NCI-H1694 (cell line): ENCODE data around the gene USP25.

ENCODE experiments used
- DNase-seq: peaks from one replicate; lab custom pipeline; 2025; lab: John Stamatoyannopoulos, UW

Gene USP25

DNA sequence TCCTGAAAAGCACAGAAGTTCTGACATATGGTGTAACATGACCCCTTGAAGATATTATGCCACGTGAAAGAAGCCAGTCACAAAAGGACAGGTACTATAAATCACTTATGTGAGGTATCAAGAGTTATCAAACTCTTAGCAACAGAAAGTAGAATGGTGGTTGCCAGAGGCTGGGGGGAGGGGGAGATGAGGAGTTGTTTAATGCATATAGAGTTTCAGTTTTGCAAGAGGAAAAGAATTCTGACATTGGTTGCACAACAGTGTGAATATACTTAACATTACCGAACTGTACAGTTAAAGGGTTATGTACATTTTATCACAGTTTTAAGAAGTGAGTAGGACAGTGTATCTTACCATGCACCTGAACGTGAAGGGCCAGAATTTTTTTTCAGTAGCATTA is 80.0 kb downstream of the USP25 start:
- DNase-seq, result no peak

DNA sequence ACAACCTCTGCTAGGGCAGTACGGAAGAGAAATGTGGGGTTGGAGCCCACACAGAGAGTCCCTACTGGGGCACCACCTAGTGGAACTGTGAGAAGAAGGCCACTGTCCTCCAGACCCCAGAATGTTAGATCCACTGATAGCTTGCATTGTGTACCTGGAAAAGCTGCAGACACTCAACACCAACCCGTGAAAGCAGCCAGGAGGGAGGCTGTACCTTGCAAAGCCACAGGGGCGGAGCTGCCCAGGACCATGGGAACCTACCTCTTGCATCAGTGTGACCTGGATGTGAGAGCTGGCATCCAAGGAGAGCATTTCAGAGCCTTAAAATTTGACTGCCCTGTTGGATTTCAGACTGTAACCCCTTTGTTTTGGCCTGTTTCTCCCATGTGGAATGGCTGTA is 85.5 kb downstream of the USP25 start:
- DNase-seq, result no peak

DNA sequence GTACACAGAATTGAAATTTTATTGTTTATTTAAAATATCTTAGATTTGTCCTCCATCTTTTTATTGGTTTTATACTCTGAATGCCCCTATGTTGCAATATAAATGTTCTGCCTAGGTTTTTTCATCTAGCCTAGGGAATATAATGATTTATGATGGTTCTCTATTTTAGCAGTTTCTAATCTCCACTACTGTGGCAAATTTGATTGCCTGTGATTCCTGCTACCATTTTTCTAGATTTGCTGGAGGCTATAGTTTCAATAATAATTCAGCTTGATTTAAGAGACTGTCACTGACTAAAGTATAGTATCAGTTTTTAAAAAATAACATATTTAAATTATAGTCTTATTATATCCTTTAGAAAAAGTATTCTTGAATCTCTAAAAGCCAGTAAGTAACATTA is 90.5 kb downstream of the USP25 start:
- no peak for DNase-seq

DNA sequence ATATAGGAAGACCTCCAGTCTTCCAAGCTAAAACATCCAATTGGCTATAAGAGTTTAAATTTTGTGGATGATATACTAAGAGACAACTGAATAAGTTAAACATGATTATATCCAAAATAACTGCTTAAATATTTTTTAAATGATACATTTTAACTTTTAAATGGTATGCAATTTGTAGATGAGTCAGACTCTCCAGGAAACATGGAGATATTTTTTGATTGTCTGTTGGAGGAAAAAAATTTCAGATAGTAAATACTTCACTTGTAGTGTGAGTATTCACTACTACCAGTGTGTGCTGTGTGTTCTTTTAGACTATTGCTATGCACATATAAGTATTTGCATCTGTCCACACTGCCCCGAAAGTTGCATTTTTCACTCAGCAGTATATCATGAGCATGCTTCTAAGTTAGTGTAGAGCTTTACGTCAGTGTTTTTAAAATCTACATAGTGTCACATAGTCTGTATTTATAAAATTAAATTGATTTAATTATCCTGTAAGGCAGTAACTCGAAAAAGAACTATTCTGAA is 91.1 kb downstream of the USP25 start:
- DNase-seq, result no peak

DNA sequence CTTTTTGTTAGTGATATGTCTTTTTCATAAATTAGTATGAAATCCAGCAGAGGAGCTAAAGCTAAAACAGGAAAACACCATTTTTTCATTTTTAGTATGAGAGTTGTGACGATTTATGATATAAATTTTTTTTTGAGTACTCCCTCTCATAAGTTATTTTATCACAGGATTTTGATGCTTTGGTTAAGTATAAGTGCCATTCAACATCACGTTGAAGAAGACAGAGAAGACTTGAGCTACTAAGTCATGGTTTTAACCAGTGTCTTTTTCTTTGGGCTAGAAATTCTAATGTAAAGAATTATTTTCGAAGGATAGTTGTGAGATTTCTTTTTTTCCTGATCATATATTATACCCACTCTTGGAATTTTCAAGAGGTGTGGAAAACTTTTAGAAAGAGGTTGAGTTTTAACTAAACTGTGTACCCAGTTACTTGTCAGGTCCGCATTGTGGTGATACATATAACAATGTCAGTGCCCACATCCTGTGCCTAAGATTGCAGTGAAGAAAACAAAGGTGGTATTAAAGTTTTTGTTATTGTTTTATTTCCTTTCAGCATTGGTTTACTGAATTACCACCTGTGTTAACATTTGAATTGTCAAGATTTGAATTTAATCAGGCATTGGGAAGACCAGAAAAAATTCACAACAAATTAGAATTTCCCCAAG is 93.8 kb downstream of the USP25 start:
- no peak for DNase-seq

DNA sequence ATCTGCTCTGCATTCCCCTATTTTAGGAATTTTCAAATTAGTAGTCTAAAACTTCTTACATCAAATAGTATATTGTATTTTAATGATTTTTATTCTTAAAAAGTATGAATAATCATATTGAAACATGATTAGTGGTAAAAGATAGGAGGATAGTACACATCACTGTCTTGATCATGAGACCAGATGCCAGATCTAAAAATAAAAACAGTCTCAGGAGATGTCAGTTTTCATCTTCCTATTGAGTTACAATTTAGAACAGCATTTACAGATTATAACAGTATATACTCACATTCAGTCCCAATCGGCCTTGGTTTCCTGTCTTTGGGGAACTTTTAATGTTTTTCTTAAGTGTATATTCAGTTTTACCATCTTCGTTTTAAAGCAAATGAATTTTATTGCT is 95.9 kb downstream of the USP25 start:
- DNase-seq, result no peak

DNA sequence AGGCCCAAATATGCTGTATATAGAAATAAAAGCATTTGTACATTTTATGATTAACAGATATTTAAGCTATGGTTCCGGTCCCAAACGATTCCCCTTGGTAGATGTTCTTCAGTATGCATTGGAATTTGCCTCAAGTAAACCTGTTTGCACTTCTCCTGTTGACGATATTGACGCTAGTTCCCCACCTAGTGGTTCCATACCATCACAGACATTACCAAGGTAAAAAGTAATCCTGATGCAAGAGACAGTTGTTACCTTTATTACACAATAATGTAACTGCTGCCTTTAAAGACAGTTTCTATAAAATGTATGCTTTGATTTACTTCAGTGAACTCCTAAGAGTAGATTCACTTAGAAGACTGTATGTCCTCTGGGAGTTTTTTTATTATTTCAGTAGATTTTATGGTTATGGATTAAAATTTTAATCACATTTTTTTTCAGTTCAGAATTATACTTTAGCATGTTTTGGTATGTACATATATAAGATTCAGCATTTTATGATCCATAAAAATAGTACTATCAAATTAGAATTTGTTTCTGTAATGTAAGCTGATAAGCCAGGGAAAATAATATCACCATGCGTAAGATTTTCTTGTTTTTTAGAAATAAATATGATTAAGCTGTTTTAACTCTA is 96.5 kb downstream of the USP25 start:
- DNase-seq, result peak; percentile 27

DNA sequence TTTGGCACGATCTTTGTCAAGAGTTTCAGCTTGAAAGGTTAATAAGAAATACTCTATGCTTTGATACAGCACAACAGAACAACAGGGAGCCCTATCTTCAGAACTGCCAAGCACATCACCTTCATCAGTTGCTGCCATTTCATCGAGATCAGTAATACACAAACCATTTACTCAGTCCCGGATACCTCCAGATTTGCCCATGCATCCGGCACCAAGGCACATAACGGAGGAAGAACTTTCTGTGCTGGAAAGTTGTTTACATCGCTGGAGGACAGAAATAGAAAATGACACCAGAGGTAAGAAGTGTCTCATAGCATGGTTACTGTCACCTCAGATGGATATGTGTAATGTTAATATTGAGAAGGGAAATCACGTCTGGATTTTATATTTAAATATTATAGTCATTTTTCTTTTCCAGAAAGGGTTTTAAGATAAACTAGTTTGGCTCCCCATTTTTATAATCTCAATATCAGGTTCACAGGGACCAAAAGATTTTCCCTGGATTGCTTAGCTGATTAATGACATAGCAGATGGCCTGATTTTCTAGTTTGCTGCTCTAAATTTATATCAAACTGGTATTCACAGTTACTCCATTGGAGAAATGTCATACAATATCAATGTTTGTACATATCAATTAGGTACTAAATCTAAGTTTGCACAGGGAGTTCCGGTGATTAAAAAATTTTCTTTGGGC is 97.3 kb downstream of the USP25 start:
- peak; percentile 49 for DNase-seq

DNA sequence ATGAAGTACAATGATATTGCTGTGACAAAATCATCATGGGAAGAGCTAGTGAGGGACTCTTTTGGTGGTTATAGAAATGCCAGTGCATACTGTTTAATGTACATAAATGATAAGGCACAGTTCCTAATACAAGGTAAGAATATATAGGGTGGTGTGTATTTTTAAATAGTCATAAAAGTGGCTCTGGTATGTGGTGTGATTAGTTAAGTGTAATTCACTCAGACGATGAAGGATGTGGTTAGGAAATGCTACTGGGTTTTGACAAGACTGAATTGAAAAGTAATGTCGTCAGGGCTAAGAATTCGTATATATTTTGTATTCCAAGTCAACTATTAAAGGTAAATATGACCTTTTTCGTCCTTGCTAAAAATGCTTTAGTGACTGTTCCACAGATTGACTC is 101.7 kb downstream of the USP25 start:
- no peak for DNase-seq

DNA sequence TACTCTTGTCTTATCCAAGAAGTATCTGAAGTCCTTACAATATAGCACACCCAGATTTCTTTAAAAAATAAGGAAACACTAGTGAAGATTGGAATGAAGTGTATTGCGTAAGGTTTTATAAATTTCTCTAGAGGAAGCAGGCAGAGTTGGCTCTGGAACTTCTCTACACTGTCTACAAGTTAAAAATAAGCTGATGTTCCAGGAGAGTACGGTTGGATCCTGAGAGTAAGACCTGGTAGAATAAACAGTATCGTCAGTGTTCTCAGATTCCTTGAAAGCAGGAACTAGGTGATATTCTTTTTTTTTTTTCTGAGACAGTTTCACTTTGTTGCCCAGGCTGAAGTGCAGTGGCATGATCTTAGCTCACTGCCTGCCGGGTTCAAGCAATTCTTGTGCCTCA is 107.9 kb downstream of the USP25 start:
- no peak for DNase-seq

DNA sequence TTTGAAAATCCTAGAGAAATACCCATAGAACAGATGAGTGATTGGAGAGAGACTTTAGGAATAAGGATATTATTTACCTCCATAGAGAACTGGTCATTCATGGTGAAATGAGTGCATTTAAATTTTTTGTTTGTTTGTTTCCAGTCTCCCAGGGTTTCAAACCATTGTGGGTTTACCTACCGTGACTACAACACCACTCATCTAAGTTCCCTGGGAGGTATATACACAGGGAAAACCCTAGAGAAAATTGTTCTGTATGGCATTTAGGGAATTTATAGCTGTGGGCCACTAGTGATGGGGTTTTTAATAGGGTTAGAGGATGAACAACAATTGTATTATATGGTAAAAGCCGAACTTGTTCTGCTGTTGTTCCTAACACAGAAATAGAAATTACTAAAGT is 109.2 kb downstream of the USP25 start:
- DNase-seq, result no peak

DNA sequence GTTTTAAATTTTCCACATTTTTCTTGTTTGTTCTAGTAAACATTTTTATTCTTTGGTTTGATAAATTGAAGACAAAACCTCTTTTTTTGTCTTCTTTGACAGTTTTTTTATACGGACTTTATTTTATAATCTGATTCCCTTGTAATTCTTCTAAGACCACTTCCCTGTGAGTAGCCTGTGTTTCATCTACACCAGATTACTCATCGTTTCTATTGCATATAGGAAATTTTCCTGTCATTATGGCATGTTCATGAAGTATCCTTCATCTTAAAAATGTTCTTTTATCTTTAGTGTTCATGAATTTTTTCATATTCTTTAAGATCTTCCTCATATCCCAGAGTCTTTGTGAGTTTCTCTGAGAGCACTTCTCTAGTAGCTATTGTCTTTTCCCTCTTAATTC is 109.8 kb downstream of the USP25 start:
- DNase-seq, result no peak

DNA sequence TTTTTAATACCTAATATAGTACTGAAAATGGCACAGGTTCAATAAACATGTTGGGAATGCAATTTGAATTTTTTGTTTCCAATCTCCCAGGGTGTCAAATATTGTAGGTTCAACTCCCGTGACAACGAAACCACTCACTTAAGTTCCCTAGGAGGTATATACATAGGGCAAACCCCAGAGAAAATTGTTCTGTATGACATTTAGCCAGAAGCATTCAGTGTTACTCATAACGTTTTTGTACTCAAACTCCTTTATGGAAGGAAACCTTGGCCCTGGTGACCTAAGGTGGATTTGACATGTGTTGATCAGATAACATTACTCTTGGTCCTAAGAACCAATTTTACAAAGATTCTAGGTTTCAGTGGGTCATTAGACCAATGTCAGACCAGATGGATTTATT is 110.6 kb downstream of the USP25 start:
- DNase-seq, result no peak

DNA sequence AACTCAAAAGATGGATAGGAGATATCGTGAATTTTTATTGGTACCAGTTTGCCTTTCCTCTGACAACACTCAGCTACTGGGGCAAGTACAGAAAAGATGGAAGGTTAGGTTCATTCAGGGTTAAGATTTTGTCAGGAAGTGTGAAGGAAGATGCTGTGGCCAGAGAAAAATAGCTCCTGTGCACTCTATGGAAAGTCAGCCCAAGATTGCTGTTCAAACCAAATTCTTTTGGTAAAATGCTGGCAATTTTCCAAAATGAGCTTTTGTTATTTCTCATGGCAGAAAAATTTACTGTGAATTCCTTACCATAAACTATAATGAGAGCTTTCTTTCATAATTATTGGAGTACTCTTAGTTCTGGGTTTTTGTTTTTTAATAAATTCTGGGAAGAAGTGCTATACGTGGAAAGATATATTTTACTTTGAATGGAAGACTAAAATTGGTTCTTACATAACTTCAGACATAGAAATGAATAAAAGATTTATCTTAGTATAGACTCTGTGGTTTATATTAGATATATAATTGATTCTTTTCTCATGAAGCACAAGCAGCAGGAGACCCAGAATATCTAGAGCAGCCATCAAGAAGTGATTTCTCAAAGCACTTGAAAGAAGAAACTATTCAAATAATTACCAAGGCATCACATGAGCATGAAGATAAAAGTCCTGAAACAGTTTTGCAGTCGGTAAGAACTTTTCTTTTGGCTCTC is 112.2 kb downstream of the USP25 start:
- DNase-seq, result no peak

DNA sequence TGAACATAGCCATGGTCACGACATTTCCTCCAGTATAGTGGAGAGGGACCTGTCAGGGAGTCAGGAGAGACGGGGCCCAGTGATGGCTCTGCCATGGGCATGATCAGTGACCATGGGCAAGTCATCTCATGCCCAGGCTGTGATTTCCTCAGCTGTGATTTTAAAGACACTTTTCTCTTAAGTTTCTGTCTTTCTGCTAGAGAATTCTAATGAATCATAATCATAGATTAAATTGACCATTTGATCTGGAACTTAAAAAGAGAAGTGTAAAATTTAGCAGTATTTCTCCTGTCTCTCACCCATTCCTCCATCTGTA is 112.7 kb downstream of the USP25 start:
- no peak for DNase-seq

DNA sequence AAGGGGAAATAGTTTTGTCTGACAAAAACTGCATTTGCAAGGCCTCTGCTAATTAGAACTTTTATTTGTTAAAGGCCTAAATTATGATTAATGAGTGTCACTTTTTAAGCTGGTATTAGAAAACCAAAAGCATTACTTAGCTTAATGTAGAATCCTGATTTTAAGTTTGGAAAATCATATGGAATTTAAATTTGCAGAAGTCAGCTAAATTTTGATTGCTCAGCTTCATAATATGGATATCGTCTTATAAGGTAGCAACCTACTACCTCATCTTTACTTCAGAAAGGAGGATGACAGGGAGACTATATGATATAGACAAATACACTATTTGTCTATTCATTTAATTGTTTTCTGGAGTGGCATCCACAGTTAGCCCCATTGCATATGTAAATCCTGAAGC is 114.0 kb downstream of the USP25 start:
- DNase-seq, result no peak

DNA sequence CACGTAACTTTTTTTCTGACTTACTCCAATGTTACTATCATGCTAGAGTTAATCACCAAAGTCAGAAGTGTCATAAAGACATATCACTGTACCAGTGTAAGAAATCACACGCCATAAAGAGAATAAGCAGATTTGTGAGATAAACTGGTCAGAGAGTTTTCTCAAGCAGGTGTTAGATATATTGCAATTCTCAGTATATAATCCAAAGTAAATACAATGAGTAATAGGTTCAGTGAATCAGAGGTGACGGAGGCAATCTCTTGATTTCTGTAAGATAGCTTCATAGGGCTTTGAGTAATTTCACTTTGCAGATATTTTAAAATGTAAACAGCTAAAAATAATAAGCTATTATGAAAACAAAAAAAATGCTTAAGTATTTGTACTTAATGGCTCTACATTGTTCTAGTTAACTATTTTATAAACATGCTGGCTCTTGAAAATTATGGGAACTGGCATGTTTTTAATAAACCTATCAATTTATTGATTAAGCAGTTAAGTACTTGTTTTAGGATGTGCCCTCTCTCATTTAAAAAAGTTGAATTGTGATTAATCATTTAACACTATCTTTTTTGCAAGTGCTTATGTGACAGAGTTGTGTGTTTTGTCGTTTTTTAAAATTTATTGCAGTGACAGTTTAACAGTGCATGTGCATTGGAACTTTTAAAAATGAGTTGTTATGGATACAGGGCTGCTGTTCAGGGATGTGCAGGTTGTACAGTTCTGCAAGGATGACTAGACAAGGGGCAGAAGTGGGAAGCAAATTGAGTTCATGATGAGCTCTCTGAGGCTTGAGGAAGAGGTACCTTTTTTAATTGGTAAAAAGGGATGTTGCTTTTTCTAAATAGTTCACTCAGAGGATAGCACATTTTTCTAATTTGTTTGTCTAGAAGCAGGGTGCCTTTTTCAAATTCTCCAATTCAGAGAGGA is 119.1 kb downstream of the USP25 start:
- no peak for DNase-seq

DNA sequence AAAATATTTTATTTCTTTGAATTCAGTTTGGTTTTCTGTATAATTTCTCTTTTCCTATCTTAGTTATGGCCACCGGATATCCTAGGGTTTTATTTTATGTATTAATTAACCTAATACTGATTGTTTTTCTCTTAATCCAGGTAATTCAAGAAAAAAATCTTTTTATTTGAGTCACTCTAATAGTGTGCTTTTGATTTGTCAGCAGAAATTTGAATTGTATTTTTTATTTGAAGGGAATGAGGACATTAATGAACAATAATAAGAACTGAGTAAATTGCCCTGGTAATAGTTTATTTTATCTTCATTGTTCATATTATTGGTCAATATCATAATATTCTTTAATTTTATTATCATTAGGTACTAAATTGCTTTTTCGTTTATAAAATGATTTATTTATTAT is 120.1 kb downstream of the USP25 start:
- no peak for DNase-seq

DNA sequence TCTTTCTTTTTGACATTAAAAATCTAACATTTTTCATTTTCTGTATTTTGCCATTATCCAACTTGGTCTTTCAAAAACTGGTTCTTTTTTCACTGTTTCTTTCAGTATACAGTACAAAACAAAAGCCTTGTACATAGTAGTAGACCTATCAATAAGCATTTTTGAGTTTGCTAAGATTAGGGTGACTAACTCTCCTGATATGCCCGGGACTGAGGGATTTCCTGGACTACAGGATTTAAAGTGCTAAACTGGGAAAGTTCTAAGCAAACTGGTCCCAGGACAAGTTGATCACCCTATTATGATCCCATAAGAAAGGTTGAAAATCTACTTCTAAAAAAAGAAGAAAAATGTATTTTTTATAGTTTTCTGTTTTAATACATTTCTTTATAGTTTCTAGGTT is 120.9 kb downstream of the USP25 start:
- no peak for DNase-seq

DNA sequence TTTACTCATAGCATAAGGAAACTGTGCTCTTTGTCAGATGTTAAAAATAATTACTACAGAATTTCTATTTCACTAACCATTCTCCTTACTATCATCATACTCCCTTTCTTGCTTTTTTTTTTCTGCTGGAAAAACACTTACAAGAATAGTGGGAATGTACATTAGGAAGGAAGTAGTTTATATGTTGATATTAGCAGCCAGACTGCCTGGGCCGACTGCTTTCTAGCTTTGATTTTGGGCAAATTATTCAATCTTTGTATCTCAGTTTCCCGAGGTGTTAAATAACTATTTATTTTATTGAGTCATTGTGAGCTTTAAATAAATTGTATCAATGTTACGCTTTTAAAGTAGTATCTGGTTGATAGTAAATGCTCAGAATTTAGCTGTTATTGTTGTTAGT is 122.4 kb downstream of the USP25 start:
- DNase-seq, result no peak

DNA sequence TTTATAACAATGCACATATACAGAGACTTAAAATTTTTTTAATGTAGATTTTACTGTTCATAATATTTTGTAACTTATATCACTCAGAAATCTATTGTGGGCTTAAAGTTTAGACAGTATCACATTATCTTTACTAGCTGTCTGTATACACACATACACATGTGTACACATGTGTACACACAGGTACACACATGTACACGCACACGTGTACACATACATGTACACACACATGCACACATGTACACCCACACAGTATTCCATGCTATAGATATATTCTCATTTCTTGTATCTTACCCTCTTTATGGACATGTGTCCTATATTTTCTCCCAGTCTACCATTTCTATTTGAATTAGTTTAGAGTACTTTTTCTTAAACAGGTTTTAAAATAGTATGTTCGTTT is 123.3 kb downstream of the USP25 start:
- no peak for DNase-seq

DNA sequence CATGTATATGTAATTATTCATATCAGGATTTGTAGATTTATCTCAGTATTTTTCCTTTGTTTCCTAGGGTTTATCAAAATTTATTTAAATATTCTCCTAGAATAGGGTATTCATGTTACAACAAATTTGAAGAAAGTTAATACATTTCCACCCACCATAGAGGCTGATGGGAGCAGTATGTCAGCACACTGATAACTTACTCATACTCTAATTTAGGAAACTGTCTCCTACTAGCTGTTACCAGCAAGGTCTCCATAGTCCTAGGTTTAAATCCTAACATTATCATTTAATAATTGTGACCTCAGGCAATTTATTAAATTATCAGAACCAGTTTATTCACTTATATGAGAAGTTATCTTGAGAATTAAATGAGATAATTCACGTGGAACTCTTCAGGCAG is 127.0 kb downstream of the USP25 start:
- DNase-seq, result no peak
